ENCODE measurements around the gene HCAR2.
"Not testable (repeated sequence)": the region's sequence is repeated elsewhere in the genome, so short reads cannot be mapped to it uniquely, and the experiment has no call there.

HCAR2 gene

DNA sequence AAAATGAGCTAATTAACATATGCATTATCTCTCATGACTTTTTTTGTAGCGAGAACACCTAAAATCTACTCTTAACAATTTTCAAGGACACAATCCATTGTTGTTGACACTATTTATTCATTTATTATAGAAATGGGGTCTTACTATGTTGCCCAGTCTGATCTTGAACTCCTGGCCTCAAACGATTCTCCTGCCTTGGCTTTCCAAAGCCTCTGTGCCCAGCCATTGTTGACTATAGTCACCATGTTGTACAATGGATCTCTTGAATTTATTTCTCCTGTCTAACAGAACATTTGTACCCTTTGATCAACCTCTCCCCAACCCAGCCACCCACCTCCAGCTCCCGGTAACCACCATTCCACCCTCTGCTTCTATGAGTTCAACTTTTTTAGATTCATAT, 41.2 kb downstream of the HCAR2 start:
- Histone ChIP-seq H3K4me3 (ENCODE audit: low read depth, low read length) (no peak overlapping the region), H2AFZ (ENCODE audit: low read length, unreplicated experiment) (no peak overlapping the region), H3K27me3 (ENCODE audit: insufficient read depth, low read length) (no peaks in the 10 kb centered on the region), H3K79me2 (ENCODE audit: control insufficient read depth, insufficient read depth, low read length, unreplicated experiment) (no peaks in the 10 kb centered on the region), H3K27ac (ENCODE audit: low read depth, low read length) (no peak overlapping the region), H3K4me1 (ENCODE audit: control insufficient read depth, insufficient read depth, low read length, unreplicated experiment) (no peaks in the 10 kb centered on the region), H3K36me3 (ENCODE audit: insufficient read depth, low read length) (no peaks in the 10 kb centered on the region)

GRCh38 chr12:122661246-122661645, 41.9 kb downstream of the HCAR2 start:
- Histone ChIP-seq H3K4me1 (ENCODE audit: control insufficient read depth, insufficient read depth, low read length, unreplicated experiment) (no peaks in the 10 kb centered on the region), H3K79me2 (ENCODE audit: control insufficient read depth, insufficient read depth, low read length, unreplicated experiment) (no peaks in the 10 kb centered on the region), H3K27me3 (ENCODE audit: insufficient read depth, low read length) (no peaks in the 10 kb centered on the region), H3K27ac (ENCODE audit: low read depth, low read length) (no peak overlapping the region), H3K4me3 (ENCODE audit: low read depth, low read length) (no peak overlapping the region), H3K36me3 (ENCODE audit: insufficient read depth, low read length) (no peaks in the 10 kb centered on the region), H2AFZ (ENCODE audit: low read length, unreplicated experiment) (no peak overlapping the region)

DNA sequence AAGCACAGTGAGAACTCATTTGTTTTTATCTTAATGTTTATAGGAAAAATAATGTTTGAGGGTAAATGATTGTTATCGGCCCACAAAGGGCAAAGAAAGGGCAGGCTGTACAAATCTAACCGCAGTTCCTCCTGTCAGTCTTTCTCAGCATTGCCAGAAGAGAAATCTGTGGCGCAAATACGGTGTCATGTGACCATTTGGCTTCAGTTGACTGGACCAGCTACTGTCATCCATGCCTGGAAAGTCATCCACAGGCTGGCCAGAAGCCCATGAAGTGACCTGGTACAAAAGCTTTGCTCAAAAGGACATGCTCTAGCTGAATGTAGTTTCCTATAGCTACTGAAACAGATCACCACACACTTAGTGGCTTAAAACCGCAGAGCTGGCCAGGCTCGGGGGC, 43.6 kb downstream of the HCAR2 start:
- Histone ChIP-seq H3K79me2 (ENCODE audit: control insufficient read depth, insufficient read depth, low read length, unreplicated experiment) (no peaks in the 10 kb centered on the region), H3K36me3 (ENCODE audit: insufficient read depth, low read length) (no peaks in the 10 kb centered on the region), H3K4me3 (ENCODE audit: low read depth, low read length) (no peak overlapping the region), H3K27ac (ENCODE audit: low read depth, low read length) (no peak overlapping the region), H3K27me3 (ENCODE audit: insufficient read depth, low read length) (no peaks in the 10 kb centered on the region), H2AFZ (ENCODE audit: low read length, unreplicated experiment) (no peak overlapping the region), H3K4me1 (ENCODE audit: control insufficient read depth, insufficient read depth, low read length, unreplicated experiment) (no peaks in the 10 kb centered on the region)

GRCh38 chr12:122656298-122656697, 46.9 kb downstream of the HCAR2 start:
- no peak overlapping the region for H2AFZ ChIP-seq (ENCODE audit: low read length, unreplicated experiment)
- H3K27me3 ChIP-seq (ENCODE audit: insufficient read depth, low read length) = no peaks in the 10 kb centered on the region
- no peaks in the 10 kb centered on the region for H3K36me3 ChIP-seq (ENCODE audit: insufficient read depth, low read length)
- H3K4me1 ChIP-seq (ENCODE audit: control insufficient read depth, insufficient read depth, low read length, unreplicated experiment) = no peaks in the 10 kb centered on the region
- H3K79me2 ChIP-seq (ENCODE audit: control insufficient read depth, insufficient read depth, low read length, unreplicated experiment) = no peaks in the 10 kb centered on the region
- H3K4me3 ChIP-seq (ENCODE audit: low read depth, low read length) = no peak overlapping the region
- no peak overlapping the region for H3K27ac ChIP-seq (ENCODE audit: low read depth, low read length)

DNA sequence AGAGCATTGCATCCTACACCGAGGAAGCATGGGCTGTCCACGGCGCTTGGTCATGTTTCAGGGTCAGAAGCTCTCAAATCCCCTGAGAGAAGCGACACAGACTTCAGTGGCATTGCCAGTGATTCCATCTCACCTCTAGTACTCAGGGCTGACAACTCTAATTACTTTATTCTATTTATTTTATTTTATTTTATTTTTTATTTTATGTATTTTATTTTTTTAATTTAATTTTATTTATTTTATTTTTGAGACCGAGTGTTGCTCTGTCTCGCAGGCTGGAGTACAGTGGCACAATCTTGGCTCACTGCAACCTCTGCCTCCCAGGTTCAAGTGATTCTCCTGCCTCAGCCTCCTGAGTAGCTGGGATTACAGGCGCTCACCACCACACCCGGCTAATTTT, 49.9 kb downstream of the HCAR2 start:
- H3K27ac ChIP-seq (ENCODE audit: low read depth, low read length); H2AFZ ChIP-seq (ENCODE audit: low read length, unreplicated experiment); H3K36me3 ChIP-seq (ENCODE audit: insufficient read depth, low read length); H3K79me2 ChIP-seq (ENCODE audit: control insufficient read depth, insufficient read depth, low read length, unreplicated experiment); H3K4me1 ChIP-seq (ENCODE audit: control insufficient read depth, insufficient read depth, low read length, unreplicated experiment); H3K4me3 ChIP-seq (ENCODE audit: low read depth, low read length); H3K27me3 ChIP-seq (ENCODE audit: insufficient read depth, low read length): not testable (repeated sequence)

- Histone ChIP-seq H3K27me3 (ENCODE audit: insufficient read depth, low read length) (no peaks in the 10 kb centered on the region), H2AFZ (ENCODE audit: low read length, unreplicated experiment) (no peak overlapping the region), H3K79me2 (ENCODE audit: control insufficient read depth, insufficient read depth, low read length, unreplicated experiment) (no peaks in the 10 kb centered on the region), H3K4me1 (ENCODE audit: control insufficient read depth, insufficient read depth, low read length, unreplicated experiment) (peaks cover 5% of the 10 kb centered on the region), H3K27ac (ENCODE audit: low read depth, low read length) (no peak overlapping the region), H3K4me3 (ENCODE audit: low read depth, low read length) (no peak overlapping the region), H3K36me3 (ENCODE audit: insufficient read depth, low read length) (no peaks in the 10 kb centered on the region)
Measured at GRCh38 chr12:122651520-122652224, 51.5 kb downstream of the HCAR2 start.
